Liver (tissue), 3 donors: Measurements from ENCODE around the gene B3GAT1.

Experiments
- EGR1 ChIP-seq, 2 donors: IDR thresholded peaks; 2 replicates each; pipeline ENCODE4 v1.6.1; 2016 to 2018; ENCODE audit warnings: antibody characterized with exemption in 2 of 2, low read depth in 2 of 2
- FOXA1 ChIP-seq: IDR thresholded peaks from 2 replicates; pipeline ENCODE4 v1.6.1; 2016; ENCODE audit warnings: antibody characterized with exemption
- JUND ChIP-seq, 2 donors: IDR thresholded peaks; 2 replicates each; pipeline ENCODE4 v1.6.1; 2016; ENCODE audit warnings: antibody characterized with exemption in 2 of 2
- RAD21 ChIP-seq, 2 donors: IDR thresholded peaks; 2 replicates each; pipeline ENCODE4 v1.6.1; 2016; ENCODE audit warnings: antibody characterized with exemption in 2 of 2, mild to moderate bottlenecking in 2 of 2
- SP1 ChIP-seq: IDR thresholded peaks from 2 replicates; pipeline ENCODE4 v1.6.1; 2018; ENCODE audit warnings: antibody characterized with exemption, mild to moderate bottlenecking
- YY1 ChIP-seq: IDR thresholded peaks from 2 replicates; pipeline ENCODE4 v1.6.1; 2016; ENCODE audit warnings: antibody characterized with exemption, mild to moderate bottlenecking
- TF ChIP-seq, protein P1 (sequence below): fragments of 150-350 bp; IDR thresholded peaks from 2 replicates; pipeline ENCODE4 v1.5.1; 2017; ENCODE audit warnings: improper control_type of control experiment, low read depth, low read length; ENCODE audit not compliant: missing input control
- TF ChIP-seq, protein P2 (sequence below): IDR thresholded peaks from 2 replicates; pipeline ENCODE4 v1.6.1; 2016; ENCODE audit warnings: antibody characterized with exemption, mild to moderate bottlenecking
- donor health status: healthy.
- donor health status: healthy.

DNA sequence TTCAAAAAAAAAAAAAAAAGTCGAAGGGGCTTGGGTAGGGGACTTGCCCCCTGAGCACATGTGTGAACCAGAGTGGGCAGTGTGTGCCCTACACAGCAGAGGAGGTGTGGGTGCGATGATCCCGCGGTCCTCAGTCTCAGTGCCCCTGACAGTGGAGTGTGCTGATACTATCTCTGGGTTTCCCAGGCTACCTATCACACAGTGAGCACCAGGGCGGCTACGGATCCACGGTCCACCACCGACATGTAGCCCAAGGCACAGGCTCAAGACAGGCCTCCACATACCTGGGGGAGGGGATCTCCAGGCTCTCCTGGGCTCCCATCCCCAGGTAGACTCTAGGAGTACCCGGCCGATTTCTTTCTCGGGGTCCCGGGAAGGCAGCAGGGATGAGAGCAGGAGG, 9.1 kb downstream of the B3GAT1 start:
- TF ChIP-seq FOXA1 (no peak), YY1 (no peak), SP1 (no peak), JUND (IDR thresholded peaks at IDR 0.05) (no peak), EGR1 (IDR thresholded peaks at IDR 0.05; ENCODE audit: low read depth in 2 of 2) (no peak), RAD21 (IDR thresholded peaks at IDR 0.05) (no peak)
- TF ChIP-seq, protein P1, sequence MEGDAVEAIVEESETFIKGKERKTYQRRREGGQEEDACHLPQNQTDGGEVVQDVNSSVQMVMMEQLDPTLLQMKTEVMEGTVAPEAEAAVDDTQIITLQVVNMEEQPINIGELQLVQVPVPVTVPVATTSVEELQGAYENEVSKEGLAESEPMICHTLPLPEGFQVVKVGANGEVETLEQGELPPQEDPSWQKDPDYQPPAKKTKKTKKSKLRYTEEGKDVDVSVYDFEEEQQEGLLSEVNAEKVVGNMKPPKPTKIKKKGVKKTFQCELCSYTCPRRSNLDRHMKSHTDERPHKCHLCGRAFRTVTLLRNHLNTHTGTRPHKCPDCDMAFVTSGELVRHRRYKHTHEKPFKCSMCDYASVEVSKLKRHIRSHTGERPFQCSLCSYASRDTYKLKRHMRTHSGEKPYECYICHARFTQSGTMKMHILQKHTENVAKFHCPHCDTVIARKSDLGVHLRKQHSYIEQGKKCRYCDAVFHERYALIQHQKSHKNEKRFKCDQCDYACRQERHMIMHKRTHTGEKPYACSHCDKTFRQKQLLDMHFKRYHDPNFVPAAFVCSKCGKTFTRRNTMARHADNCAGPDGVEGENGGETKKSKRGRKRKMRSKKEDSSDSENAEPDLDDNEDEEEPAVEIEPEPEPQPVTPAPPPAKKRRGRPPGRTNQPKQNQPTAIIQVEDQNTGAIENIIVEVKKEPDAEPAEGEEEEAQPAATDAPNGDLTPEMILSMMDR, result no peak
- TF ChIP-seq, protein P2, sequence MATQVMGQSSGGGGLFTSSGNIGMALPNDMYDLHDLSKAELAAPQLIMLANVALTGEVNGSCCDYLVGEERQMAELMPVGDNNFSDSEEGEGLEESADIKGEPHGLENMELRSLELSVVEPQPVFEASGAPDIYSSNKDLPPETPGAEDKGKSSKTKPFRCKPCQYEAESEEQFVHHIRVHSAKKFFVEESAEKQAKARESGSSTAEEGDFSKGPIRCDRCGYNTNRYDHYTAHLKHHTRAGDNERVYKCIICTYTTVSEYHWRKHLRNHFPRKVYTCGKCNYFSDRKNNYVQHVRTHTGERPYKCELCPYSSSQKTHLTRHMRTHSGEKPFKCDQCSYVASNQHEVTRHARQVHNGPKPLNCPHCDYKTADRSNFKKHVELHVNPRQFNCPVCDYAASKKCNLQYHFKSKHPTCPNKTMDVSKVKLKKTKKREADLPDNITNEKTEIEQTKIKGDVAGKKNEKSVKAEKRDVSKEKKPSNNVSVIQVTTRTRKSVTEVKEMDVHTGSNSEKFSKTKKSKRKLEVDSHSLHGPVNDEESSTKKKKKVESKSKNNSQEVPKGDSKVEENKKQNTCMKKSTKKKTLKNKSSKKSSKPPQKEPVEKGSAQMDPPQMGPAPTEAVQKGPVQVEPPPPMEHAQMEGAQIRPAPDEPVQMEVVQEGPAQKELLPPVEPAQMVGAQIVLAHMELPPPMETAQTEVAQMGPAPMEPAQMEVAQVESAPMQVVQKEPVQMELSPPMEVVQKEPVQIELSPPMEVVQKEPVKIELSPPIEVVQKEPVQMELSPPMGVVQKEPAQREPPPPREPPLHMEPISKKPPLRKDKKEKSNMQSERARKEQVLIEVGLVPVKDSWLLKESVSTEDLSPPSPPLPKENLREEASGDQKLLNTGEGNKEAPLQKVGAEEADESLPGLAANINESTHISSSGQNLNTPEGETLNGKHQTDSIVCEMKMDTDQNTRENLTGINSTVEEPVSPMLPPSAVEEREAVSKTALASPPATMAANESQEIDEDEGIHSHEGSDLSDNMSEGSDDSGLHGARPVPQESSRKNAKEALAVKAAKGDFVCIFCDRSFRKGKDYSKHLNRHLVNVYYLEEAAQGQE, result no peak
